ENCODE results near the gene CIPC. TPM values are rescaled to one million over a fixed set of nuclear protein-coding genes. Genes with fewer than 3 reads are reported as not detected.

CIPC gene
- total RNA-seq, 4 donors from 2014 or later: 37.1 to 63.0 (median 46.5) TPM

DNA sequence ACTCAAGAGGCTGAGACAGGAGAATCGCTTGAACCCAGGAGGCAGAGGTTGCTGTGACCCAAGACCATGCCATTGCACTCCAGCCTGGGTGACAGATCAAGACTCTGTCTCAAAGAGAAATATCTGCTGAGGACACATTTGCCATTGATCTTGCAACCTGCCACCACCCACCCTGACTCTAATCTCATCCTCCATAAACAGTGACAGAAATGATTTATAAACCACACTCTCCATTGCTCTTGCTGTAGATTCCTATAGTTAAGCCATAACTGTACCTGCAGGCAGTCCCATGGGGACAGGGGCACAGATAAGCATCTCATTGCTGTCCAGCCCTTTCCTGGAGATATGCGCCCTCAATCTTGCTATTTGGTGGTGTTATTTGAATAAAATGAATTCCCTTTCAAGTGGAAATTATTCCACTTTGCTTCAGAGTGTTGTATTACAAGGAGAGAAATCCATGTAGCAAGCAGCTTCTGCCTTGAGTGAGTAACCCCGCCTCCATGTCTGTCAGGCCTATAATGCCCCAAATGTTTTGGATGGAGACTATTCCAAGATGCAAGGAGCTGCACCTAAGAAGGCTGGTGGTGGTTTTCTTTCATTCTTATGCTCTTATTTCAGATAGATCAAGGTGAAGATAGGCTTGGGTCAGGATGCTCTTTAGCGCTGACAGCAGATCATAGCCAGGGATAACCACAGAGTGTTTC, 46.5 kb downstream of the CIPC start:
- H3K9me3 ChIP-seq: no peaks in the 10 kb centered on the region
- no peaks in the 10 kb centered on the region for H3K36me3 ChIP-seq
- peaks cover 0 to 82% (median 28%) of the 10 kb centered on the region in 4 donors for H3K27me3 ChIP-seq
- H3K27ac ChIP-seq (replicated peaks in 1 of 4): no peak overlapping the region
- intact Hi-C loops (cut with DNase I): no loop called here
- DNase-seq (ENCODE audit: extremely low spot score): no peak
- TF ChIP-seq, protein P1, sequence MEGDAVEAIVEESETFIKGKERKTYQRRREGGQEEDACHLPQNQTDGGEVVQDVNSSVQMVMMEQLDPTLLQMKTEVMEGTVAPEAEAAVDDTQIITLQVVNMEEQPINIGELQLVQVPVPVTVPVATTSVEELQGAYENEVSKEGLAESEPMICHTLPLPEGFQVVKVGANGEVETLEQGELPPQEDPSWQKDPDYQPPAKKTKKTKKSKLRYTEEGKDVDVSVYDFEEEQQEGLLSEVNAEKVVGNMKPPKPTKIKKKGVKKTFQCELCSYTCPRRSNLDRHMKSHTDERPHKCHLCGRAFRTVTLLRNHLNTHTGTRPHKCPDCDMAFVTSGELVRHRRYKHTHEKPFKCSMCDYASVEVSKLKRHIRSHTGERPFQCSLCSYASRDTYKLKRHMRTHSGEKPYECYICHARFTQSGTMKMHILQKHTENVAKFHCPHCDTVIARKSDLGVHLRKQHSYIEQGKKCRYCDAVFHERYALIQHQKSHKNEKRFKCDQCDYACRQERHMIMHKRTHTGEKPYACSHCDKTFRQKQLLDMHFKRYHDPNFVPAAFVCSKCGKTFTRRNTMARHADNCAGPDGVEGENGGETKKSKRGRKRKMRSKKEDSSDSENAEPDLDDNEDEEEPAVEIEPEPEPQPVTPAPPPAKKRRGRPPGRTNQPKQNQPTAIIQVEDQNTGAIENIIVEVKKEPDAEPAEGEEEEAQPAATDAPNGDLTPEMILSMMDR (IDR thresholded peaks at IDR 0.05): no peak
- TF ChIP-seq EP300 (IDR thresholded peaks at IDR 0.05) (no peak), POLR2AphosphoS5 (IDR thresholded peaks at IDR 0.05) (no peak), POLR2A (IDR thresholded peaks at IDR 0.05; ENCODE audit: low read depth) (no peak)
- H3K4me3 ChIP-seq: no peak overlapping the region
- WGBS: 61% methylated on average over 4 of the region's 4 CpGs
- H3K4me1 ChIP-seq: peaks cover 16 to 25% (median 24%) of the 10 kb centered on the region in 4 donors

DNA sequence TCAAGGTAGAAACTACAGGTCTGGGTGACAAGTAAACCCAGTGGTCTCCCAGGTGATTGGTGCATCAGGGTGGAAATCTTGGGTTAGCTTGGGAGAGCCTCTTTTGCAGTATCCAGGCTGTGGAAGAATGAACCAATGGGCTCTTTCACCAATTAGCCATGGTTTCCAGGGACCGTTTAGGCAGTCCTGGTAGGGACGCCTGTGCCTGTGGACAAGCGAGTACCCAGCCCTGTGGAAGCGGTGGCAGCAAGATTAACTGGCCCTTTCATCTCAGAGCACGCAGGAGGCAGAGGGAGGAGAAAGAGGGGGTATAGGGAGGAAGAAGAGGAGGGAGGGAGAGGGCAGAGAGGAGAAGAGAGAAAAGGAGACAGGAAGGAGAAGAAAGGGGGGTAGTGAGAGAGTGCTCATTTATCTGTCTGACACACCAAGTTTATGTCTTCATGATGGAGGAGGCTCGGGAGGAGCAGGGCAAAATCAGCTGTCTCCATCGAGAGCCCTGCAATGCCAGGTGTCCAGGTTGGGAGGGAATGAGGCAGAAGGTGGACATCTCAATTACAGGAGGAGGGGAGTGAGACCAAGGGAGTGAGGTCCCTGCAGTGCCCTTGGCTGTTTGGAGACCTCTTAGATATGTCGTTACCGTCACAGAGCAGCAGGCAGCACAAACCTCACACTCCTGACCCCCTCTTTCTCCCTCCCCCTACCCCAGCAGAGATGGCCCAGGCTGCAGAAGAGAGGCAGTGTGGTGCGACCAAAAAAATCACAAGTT, 48.1 kb downstream of the CIPC start:
- 8% methylated on average over 10 of the region's 10 CpGs for WGBS
- Histone ChIP-seq H3K4me1 (peaks cover 5 to 9% (median 8%) of the 10 kb centered on the region in 4 donors), H3K9me3 (no peaks in the 10 kb centered on the region), H3K27ac (replicated peaks in 1 of 4) (no peak overlapping the region), H3K36me3 (no peaks in the 10 kb centered on the region), H3K4me3 (no peak overlapping the region), H3K27me3 (peaks cover 0 to 66% (median 14%) of the 10 kb centered on the region in 4 donors)
- TF ChIP-seq EP300 (IDR thresholded peaks at IDR 0.05) (no peak), POLR2AphosphoS5 (IDR thresholded peaks at IDR 0.05) (no peak), POLR2A (IDR thresholded peaks at IDR 0.05; ENCODE audit: low read depth) (no peak)
- TF ChIP-seq, protein P1 (IDR thresholded peaks at IDR 0.05): no peak
- intact Hi-C loops (cut with DNase I): no loop called here
- no peak for DNase-seq (ENCODE audit: extremely low spot score)

DNA sequence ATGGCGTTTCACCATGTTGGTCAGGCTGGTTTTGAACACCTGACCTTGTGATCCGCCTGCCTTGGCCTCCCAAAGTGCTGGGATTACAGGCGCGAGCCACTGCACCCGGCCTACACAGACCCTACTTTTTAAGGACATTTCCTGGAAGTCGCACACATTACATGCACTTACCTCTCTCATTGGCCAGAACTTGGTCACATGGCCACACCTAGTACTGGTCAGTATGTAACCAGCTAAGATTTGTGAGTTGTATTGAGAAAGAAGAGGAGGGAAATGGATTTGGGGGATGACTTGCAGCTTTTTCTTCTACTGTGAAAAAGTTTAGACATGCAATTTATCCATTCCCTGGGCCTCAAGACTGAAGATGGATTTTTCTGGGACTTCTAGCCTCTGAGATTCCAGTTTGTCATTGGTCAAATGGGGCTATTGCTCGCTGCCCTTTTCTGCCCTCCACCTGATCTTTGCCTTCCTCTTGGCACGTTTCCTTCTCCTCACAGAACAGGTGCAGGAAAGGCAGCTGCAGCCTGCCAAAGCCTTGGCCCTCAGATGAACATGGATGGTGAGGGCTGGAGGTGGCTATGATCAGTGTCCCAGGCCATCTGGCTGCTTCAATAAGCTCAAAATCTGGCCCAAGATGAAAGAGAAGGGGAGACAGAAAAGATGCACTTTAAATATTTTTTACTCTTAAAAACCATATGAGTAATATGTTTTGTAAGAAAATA, 50.6 kb downstream of the CIPC start:
- TF ChIP-seq EP300 (IDR thresholded peaks at IDR 0.05): no peak
- TF ChIP-seq, protein P1 (IDR thresholded peaks at IDR 0.05): no peak
- no peak for TF ChIP-seq POLR2A (IDR thresholded peaks at IDR 0.05; ENCODE audit: low read depth)
- no peak for TF ChIP-seq POLR2AphosphoS5 (IDR thresholded peaks at IDR 0.05)
- H3K4me1 ChIP-seq: no peaks in the 10 kb centered on the region
- H3K36me3 ChIP-seq: no peaks in the 10 kb centered on the region
- no peaks in the 10 kb centered on the region for H3K9me3 ChIP-seq
- intact Hi-C loops (cut with DNase I): no loop called here
- 68% methylated on average over 8 of the region's 8 CpGs for WGBS
- DNase-seq (ENCODE audit: extremely low spot score): no peak
- no peak overlapping the region for H3K4me3 ChIP-seq
- peaks cover 0 to 55% (median 4%) of the 10 kb centered on the region in 4 donors for H3K27me3 ChIP-seq
- H3K27ac ChIP-seq (replicated peaks in 1 of 4): no peak overlapping the region

DNA sequence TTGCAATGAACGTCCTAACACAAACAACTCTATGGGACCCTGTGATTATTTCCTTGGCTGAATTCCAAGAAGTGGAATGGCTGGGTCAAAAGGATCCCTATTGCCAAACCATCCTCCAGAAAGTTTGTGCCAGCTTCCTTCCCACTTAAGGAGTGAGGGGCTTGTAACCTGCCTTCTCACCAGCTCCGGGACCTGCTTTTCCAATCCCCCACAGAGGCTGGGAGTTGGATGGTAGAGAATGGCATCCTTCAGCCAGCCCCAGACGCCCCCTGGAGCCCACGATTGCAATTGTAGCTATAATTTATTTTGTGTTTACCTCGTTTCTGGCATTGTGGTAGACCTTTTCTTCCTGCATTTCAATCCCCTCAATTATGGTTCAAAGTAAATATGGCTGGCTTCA, 53.2 kb downstream of the CIPC start:
- Histone ChIP-seq H3K36me3 (no peaks in the 10 kb centered on the region), H3K27ac (replicated peaks in 1 of 4) (no peak overlapping the region), H3K9me3 (no peaks in the 10 kb centered on the region), H3K4me1 (no peaks in the 10 kb centered on the region), H3K27me3 (peaks cover 0 to 46% (median 2%) of the 10 kb centered on the region in 4 donors), H3K4me3 (no peak overlapping the region)
- no peak for DNase-seq (ENCODE audit: extremely low spot score)
- intact Hi-C loops (cut with DNase I): loop anchor here (5.0 kb wide), 1 partner anchor 166 kb away; no protein-coding TSS in a partner anchor
- TF ChIP-seq EP300 (IDR thresholded peaks at IDR 0.05) (no peak), POLR2A (IDR thresholded peaks at IDR 0.05; ENCODE audit: low read depth) (no peak)
- TF ChIP-seq, protein P1 (IDR thresholded peaks at IDR 0.05): peak in 1 of 3 experiments; percentile 23
- WGBS: 11% methylated on average over 5 of the region's 5 CpGs

Data from esophagus muscularis mucosa (tissue), 4 donors.